SK-N-MC (cell line): ENCODE measurements around the gene MAPK8.

Source experiments
- EZH2 ChIP-seq: fragments of 200-600 bp; sonication (generic); IDR thresholded peaks from one replicate; pipeline ENCODE4 v1.6.1; 2017; ENCODE audit warnings: antibody characterized with exemption
- POLR2AphosphoS5 ChIP-seq: IDR thresholded peaks from 2 replicates; pipeline ENCODE4 v1.6.1; 2012; ENCODE audit warnings: mild to moderate bottlenecking, low read depth, low read length, borderline replicate concordance

GRCh38 chr10:48390558-48390871 is 84.0 kb downstream of the MAPK8 start:
- no peak for TF ChIP-seq EZH2
- TF ChIP-seq POLR2AphosphoS5: no peak
